Lung (tissue), 12 donors: ENCODE measurements around the gene GIMD1. TPM values are rescaled to one million over a fixed set of nuclear protein-coding genes. Genes with fewer than 3 reads are reported as not detected.

ENCODE experiments used
- ATAC-seq: fragments of 200-7000 bp; cut with Tn5 transposase; one replicate; pipeline ENCODE4 v1.9.1; 2020; ENCODE audit warnings: moderate number of reproducible peaks; ENCODE audit not compliant: insufficient read depth, low FRiP score
- DNase-seq, 3 donors: peaks; one replicate each; pipeline ENCODE4 v3.0.0-alpha.2; 2013 to 2017
- H3K27ac ChIP-seq, 2 donors: one replicate each; pipeline ENCODE4 v1.5.1; 2013; ENCODE audit warnings: mild to moderate bottlenecking in 2 of 2, moderate library complexity in 2 of 2, control low read depth in 1 of 2, inconsistent platforms in 1 of 2, low read depth in 1 of 2, low read length in 1 of 2
- H3K27me3 ChIP-seq, 3 donors: one replicate each; pipeline ENCODE4 v1.5.1; 2013; ENCODE audit warnings: low read length in 2 of 3; ENCODE audit not compliant: control insufficient read depth in 3 of 3, insufficient read depth in 3 of 3
- H3K36me3 ChIP-seq, 4 donors: one replicate each; pipeline ENCODE4 v1.5.1; 2013; ENCODE audit warnings: low read length in 4 of 4, mild to moderate bottlenecking in 1 of 4, moderate library complexity in 1 of 4; ENCODE audit not compliant: control insufficient read depth in 4 of 4, insufficient read depth in 4 of 4
- H3K4me1 ChIP-seq, 5 donors: one replicate each; pipeline ENCODE4 v1.5.1; 2013; ENCODE audit warnings: low read length in 5 of 5, mild to moderate bottlenecking in 2 of 5, moderate library complexity in 1 of 5; ENCODE audit not compliant: control insufficient read depth in 5 of 5, insufficient read depth in 5 of 5
- H3K4me3 ChIP-seq: one replicate; pipeline ENCODE4 v1.5.1; 2013; ENCODE audit warnings: mild to moderate bottlenecking, control low read depth, moderate library complexity
- H3K9ac ChIP-seq, 2 donors: one replicate each; pipeline ENCODE4 v1.5.1; 2013; ENCODE audit warnings: low read length in 2 of 2, control low read depth in 1 of 2; ENCODE audit not compliant: insufficient read depth in 1 of 2
- H3K9me3 ChIP-seq, 4 donors: one replicate each; pipeline ENCODE4 v1.5.1; 2013; ENCODE audit warnings: low read length in 3 of 4, mild to moderate bottlenecking in 1 of 4, moderate library complexity in 1 of 4; ENCODE audit not compliant: control insufficient read depth in 4 of 4, insufficient read depth in 3 of 4
- CTCF ChIP-seq: IDR thresholded peaks from 2 replicates; pipeline ENCODE4 v1.5.1; 2012; ENCODE audit warnings: mild to moderate bottlenecking; ENCODE audit errors: control extremely low read depth, extremely low read depth
- WGBS, 2 donors: extraction: QIAGEN DNeasy Blood & Tissue Kit; methylation state at CpG; one replicate each; pipeline ENCODE4 v1.1.7; 2013; 5-methylcytosine and 5-hydroxymethylcytosine counted together
- polyA plus RNA-seq, 2 donors: library from polyadenylated mRNA; stranded (reverse); fragments of 200-250 nt; gene quantifications; one replicate each; pipeline ENCODE4 v1.2.1, GENCODE V29; 2013
- total RNA-seq, 2 donors: library from RNA; depleted of rRNA in 1 of 2; stranded (reverse); fragments of >200 nt in 1 of 2; gene quantifications; one replicate each; pipeline ENCODE4 v1.2.1, GENCODE V29; 2014 to 2021
- donor health status: control.
- donor health status: control.
- donor health status: Bipolar disorder and iron deficiency.
- donor health status: healthy.
- donor health status: DM: yes; HTN: yes; CAD: no.

GIMD1 gene
- total and polyA plus RNA-seq, 4 donors: not detected

DNA sequence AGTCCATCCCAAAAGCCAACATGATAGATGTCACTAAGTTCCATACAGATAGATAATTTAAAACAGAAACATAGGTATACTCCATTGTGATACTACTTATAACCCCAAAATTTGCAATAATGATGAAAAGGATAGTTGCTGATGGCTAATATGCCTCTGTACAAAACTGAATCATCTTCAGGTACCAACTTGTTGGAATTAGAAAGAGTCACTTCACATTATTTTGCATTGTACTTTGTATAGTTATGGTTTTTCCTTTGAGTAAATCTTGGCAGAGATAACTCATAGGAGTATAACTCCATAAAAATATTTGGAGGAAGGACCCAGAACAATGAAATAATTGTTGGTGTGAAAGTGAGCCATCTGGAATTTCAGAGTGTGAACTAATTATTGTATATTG, 17.6 kb downstream of the GIMD1 start:
- H3K9me3 ChIP-seq: no peaks in the 10 kb centered on the region
- H3K4me1 ChIP-seq: no peaks in the 10 kb centered on the region
- no peak overlapping the region for H3K9ac ChIP-seq
- ATAC-seq: no peak
- TF ChIP-seq CTCF: no peak
- H3K27me3 ChIP-seq: no peaks in the 10 kb centered on the region
- H3K36me3 ChIP-seq: peaks cover 5 to 21% (median 10%) of the 10 kb centered on the region in 4 donors
- H3K4me3 ChIP-seq: no peak overlapping the region
- no peak overlapping the region for H3K27ac ChIP-seq
- no peak for DNase-seq

GRCh38 chr4:106347167-106347566, 21.4 kb downstream of the GIMD1 start:
- Histone ChIP-seq H3K9me3 (no peaks in the 10 kb centered on the region), H3K36me3 (peaks cover 0 to 21% (median 9%) of the 10 kb centered on the region in 4 donors), H3K9ac (no peak overlapping the region), H3K4me3 (no peak overlapping the region), H3K4me1 (peaks cover 0 to 6% (median 0%) of the 10 kb centered on the region in 5 donors), H3K27ac (no peak overlapping the region), H3K27me3 (no peaks in the 10 kb centered on the region)
- TF ChIP-seq CTCF: no peak
- 94 to 96% methylated on average over 1 of the region's 1 CpG for WGBS, 2 donors
- DNase-seq: no peak
- no peak for ATAC-seq

DNA sequence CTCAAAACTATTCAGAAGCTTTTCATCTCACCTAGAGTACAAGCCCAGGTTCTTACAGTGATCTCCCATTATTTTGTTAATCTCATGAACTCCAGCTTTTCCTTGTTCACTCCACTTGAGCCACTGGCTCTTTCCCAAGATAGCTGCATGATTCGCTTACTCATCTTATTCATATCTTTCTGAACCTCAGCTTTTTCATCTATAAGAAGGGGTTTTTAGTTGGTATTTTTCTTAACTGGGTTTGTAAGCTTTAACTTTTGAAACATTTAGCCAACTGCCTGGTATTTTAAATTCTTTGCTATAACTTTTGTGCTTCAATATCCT, 24.0 kb downstream of the GIMD1 start:
- Histone ChIP-seq H3K27ac (no peak overlapping the region), H3K9ac (no peak overlapping the region), H3K9me3 (no peaks in the 10 kb centered on the region), H3K4me3 (no peak overlapping the region), H3K4me1 (peaks cover 0 to 6% (median 0%) of the 10 kb centered on the region in 5 donors), H3K27me3 (no peaks in the 10 kb centered on the region), H3K36me3 (peaks cover 5 to 23% (median 13%) of the 10 kb centered on the region in 4 donors)
- WGBS, 2 donors: 80 to 81% methylated on average over 1 of the region's 1 CpG
- TF ChIP-seq CTCF: no peak
- DNase-seq: peak in 2 of 3 donors; percentile 5 to 30
- no peak for ATAC-seq

- no peak overlapping the region for H3K4me3 ChIP-seq
- 96% methylated on average over 2 of the region's 2 CpGs for WGBS, 2 donors
Measured at GRCh38 chr4:106343865-106344646, 24.5 kb downstream of the GIMD1 start.

More at GRCh38 chr4:106343865-106344646, 24.5 kb downstream of the GIMD1 start:
- TF ChIP-seq CTCF: no peak
- H3K9me3 ChIP-seq: no peaks in the 10 kb centered on the region
- no peaks in the 10 kb centered on the region for H3K27me3 ChIP-seq
- peaks cover 0 to 6% (median 0%) of the 10 kb centered on the region in 5 donors for H3K4me1 ChIP-seq
- peaks cover 7 to 22% (median 13%) of the 10 kb centered on the region in 4 donors for H3K36me3 ChIP-seq
- H3K9ac ChIP-seq: no peak overlapping the region
- H3K27ac ChIP-seq: no peak overlapping the region
- DNase-seq: no peak
- ATAC-seq: no peak
